SK-N-MC (cell line): ENCODE results near the gene LDLRAD3.

Experiments used
- DNase-seq: peaks from one replicate; pipeline ENCODE4 v3.0.0-alpha.2; 2011; ENCODE audit warnings: low read depth, low spot score
- H3K27ac ChIP-seq: fragments of 200-600 bp; sonication (generic); 2 replicates; pipeline ENCODE4 v1.5.1; 2016; ENCODE audit warnings: mixed run types
- H3K36me3 ChIP-seq: fragments of 200-600 bp; sonication (generic); 2 replicates; pipeline ENCODE4 v1.6.1; 2017; ENCODE audit warnings: antibody characterized with exemption, low read length, mixed read lengths; ENCODE audit not compliant: insufficient read depth
- H3K4me3 ChIP-seq: fragments of 200-600 bp; sonication (generic); 2 replicates; pipeline ENCODE4 v1.5.1; 2016
- H3K9ac ChIP-seq: fragments of 200-600 bp; sonication (generic); 2 replicates; pipeline ENCODE4 v1.8.0; 2017; ENCODE audit warnings: mixed run types, mixed read lengths; ENCODE audit not compliant: insufficient read length
- H3K9me3 ChIP-seq: fragments of 200-600 bp; sonication (generic); 2 replicates; pipeline ENCODE4 v1.6.1; 2017; ENCODE audit warnings: low read depth, mild to moderate bottlenecking, antibody characterized with exemption, low read length, moderate library complexity, mixed read lengths
- EZH2 ChIP-seq: fragments of 200-600 bp; sonication (generic); IDR thresholded peaks from one replicate; pipeline ENCODE4 v1.6.1; 2017; ENCODE audit warnings: antibody characterized with exemption
- FOXP2 ChIP-seq: optimal IDR thresholded peaks from 2 replicates; pipeline ENCODE3; 2011; ENCODE audit warnings: mild to moderate bottlenecking, moderate library complexity; ENCODE audit not compliant: insufficient read depth; ENCODE audit errors: extremely low read length, control extremely low read depth
- POLR2AphosphoS5 ChIP-seq: IDR thresholded peaks from 2 replicates; pipeline ENCODE4 v1.6.1; 2012; ENCODE audit warnings: mild to moderate bottlenecking, low read depth, low read length, borderline replicate concordance

LDLRAD3 gene

GRCh38 chr11:35978183-35978582 is 34.3 kb downstream of the LDLRAD3 start:
- TF ChIP-seq POLR2AphosphoS5 (no peak), EZH2 (no peak), FOXP2 (no peak)
- no peaks in the 10 kb centered on the region for H3K36me3 ChIP-seq
- H3K9me3 ChIP-seq: no peaks in the 10 kb centered on the region
- H3K27ac ChIP-seq: no peak overlapping the region
- no peak for DNase-seq
- H3K9ac ChIP-seq: no peak overlapping the region
- H3K4me3 ChIP-seq: no peak overlapping the region

- Histone ChIP-seq H3K27ac (no peak overlapping the region), H3K36me3 (no peaks in the 10 kb centered on the region), H3K9me3 (no peaks in the 10 kb centered on the region), H3K4me3 (no peak overlapping the region), H3K9ac (no peak overlapping the region)
- DNase-seq: no peak
- TF ChIP-seq FOXP2 (no peak), POLR2AphosphoS5 (no peak), EZH2 (no peak)
Measured at GRCh38 chr11:35978891-35979290, 35.0 kb downstream of the LDLRAD3 start.

GRCh38 chr11:35980686-35981390 is 37.0 kb downstream of the LDLRAD3 start:
- H3K9ac ChIP-seq: no peak overlapping the region
- no peak for TF ChIP-seq POLR2AphosphoS5
- no peak for TF ChIP-seq FOXP2
- no peak for TF ChIP-seq EZH2
- H3K4me3 ChIP-seq: no peak overlapping the region
- DNase-seq: no peak
- no peaks in the 10 kb centered on the region for H3K9me3 ChIP-seq
- no peak overlapping the region for H3K27ac ChIP-seq
- no peaks in the 10 kb centered on the region for H3K36me3 ChIP-seq

DNA sequence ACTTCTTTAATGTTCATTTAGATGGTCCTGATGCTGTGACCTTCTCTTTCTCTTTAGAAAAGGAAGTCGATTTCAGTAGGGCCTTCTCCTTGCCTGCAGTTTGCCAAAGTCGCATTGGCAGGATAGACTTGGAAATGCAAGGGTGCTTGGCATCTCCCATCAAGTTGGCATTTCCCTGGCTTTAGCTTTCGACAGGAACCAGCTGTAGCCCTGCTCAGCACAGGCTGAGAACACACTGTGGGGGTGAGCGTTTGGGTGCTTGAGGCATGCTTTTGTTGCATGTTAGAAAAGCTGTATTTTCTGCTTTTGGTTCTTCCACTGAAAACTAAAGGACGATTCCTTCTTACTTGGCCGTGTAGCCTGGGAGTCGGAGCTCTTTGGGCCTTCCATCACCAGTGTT is 37.7 kb downstream of the LDLRAD3 start:
- no peak for DNase-seq
- H3K4me3 ChIP-seq: no peak overlapping the region
- no peaks in the 10 kb centered on the region for H3K36me3 ChIP-seq
- H3K9me3 ChIP-seq: no peaks in the 10 kb centered on the region
- no peak overlapping the region for H3K27ac ChIP-seq
- TF ChIP-seq POLR2AphosphoS5: no peak
- no peak for TF ChIP-seq EZH2
- TF ChIP-seq FOXP2: no peak
- no peak overlapping the region for H3K9ac ChIP-seq

- TF ChIP-seq POLR2AphosphoS5: no peak
- Histone ChIP-seq H3K36me3 (no peaks in the 10 kb centered on the region), H3K4me3 (no peak overlapping the region), H3K9me3 (no peaks in the 10 kb centered on the region), H3K9ac (no peak overlapping the region), H3K27ac (no peak overlapping the region)
- DNase-seq: no peak
Measured at GRCh38 chr11:35982061-35982460, 38.2 kb downstream of the LDLRAD3 start.

DNA sequence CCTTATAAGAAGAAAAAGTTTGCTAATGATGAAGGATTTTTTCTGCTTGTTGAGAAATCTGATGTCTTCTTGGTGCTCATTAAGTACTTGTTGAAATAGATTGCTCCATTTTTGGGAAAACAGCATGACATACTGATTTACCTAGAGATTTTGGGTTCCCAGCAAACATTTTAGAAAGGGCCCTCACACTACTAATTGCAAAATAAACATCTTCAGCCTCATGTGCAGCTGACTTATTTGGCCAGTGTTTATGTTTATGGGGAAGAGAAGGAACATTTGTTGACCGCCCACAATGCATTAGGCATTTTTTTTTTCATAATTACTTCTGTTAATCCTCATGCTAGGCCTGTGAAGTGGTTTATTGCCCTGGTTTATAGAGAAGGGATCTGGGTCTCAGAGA is 40.1 kb downstream of the LDLRAD3 start:
- H3K36me3 ChIP-seq: no peaks in the 10 kb centered on the region
- H3K27ac ChIP-seq: no peak overlapping the region
- TF ChIP-seq EZH2: no peak
- no peak for TF ChIP-seq POLR2AphosphoS5
- TF ChIP-seq FOXP2: no peak
- H3K9ac ChIP-seq: no peak overlapping the region
- H3K9me3 ChIP-seq: no peaks in the 10 kb centered on the region
- no peak overlapping the region for H3K4me3 ChIP-seq
- no peak for DNase-seq

- Histone ChIP-seq H3K36me3 (no peaks in the 10 kb centered on the region), H3K4me3 (no peak overlapping the region), H3K9me3 (no peaks in the 10 kb centered on the region), H3K27ac (no peak overlapping the region), H3K9ac (no peak overlapping the region)
- DNase-seq: no peak
- TF ChIP-seq EZH2 (no peak), POLR2AphosphoS5 (no peak), FOXP2 (no peak)
Measured at GRCh38 chr11:35986947-35987346, 43.1 kb downstream of the LDLRAD3 start.

DNA sequence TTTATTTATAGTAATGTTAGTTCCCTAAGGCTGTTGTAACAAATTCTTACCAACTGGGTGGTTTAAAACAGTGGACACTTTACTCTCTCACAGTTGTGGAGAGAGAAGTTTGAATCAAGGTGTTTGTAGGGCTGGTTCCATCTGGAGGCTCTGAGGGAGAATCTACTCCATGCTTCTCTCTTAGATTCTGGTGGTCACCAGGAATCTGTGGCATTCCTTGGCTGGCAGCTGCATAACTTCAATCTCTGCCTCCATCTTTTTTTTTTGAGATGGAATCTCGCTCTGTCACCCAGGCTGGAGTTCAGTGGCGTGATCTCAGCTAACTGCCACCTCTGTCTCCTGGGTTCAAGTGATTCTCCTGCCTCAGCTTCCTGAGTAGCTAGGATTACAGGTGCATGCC is 46.3 kb downstream of the LDLRAD3 start:
- no peak overlapping the region for H3K27ac ChIP-seq
- H3K36me3 ChIP-seq: no peaks in the 10 kb centered on the region
- no peak for DNase-seq
- H3K9me3 ChIP-seq: no peaks in the 10 kb centered on the region; the same call in 1 of the 2 replicates
- TF ChIP-seq EZH2 (no peak), POLR2AphosphoS5 (no peak), FOXP2 (no peak)
- H3K4me3 ChIP-seq: no peak overlapping the region
- H3K9ac ChIP-seq: no peak overlapping the region

GRCh38 chr11:35990816-35991215 is 47.0 kb downstream of the LDLRAD3 start:
- Histone ChIP-seq H3K27ac (no peak overlapping the region), H3K36me3 (no peaks in the 10 kb centered on the region), H3K4me3 (no peak overlapping the region), H3K9ac (no peak overlapping the region), H3K9me3 (no peaks in the 10 kb centered on the region; the same call in 1 of the 2 replicates)
- DNase-seq: no peak
- TF ChIP-seq FOXP2 (no peak), EZH2 (no peak), POLR2AphosphoS5 (no peak)
